GM23338 (cell line): ENCODE results near the gene TECR. TPM values are rescaled to one million over a fixed set of nuclear protein-coding genes. Genes with fewer than 3 reads are reported as not detected.

ENCODE experiments used
- ATAC-seq: fragments of 200-7000 bp; cut with Tn5 transposase; 3 replicates; pipeline ENCODE4 v1.9.1; 2020
- DNase-seq: peaks from one replicate; pipeline ENCODE4 v3.0.0-alpha.2; 2015; ENCODE audit warnings: low spot score
- H2AFZ ChIP-seq: fragments of 200-600 bp; sonication (generic); 2 replicates; pipeline ENCODE4 v1.8.0; 2016; ENCODE audit warnings: antibody characterized with exemption, mild to moderate bottlenecking, moderate library complexity
- H3F3A ChIP-seq: fragments of 200-600 bp; sonication (generic); replicated peaks from 2 replicates; pipeline ENCODE4 v1.8.0; 2017; ENCODE audit warnings: antibody characterized with exemption, mixed run types, low read depth
- H3K27ac ChIP-seq: fragments of 200-600 bp; sonication (generic); 2 replicates; pipeline ENCODE4 v1.6.1; 2016; ENCODE audit warnings: low read depth
- H3K27me3 ChIP-seq: fragments of 200-600 bp; sonication (generic); 2 replicates; pipeline ENCODE4 v1.8.0; 2016; ENCODE audit warnings: mild to moderate bottlenecking, mixed run types, moderate library complexity; ENCODE audit not compliant: insufficient read depth
- H3K36me3 ChIP-seq: fragments of 200-600 bp; sonication (generic); 2 replicates; pipeline ENCODE4 v1.8.0; 2016; ENCODE audit warnings: mild to moderate bottlenecking; ENCODE audit not compliant: insufficient read depth
- H3K4me1 ChIP-seq: fragments of 200-600 bp; sonication (generic); 2 replicates; pipeline ENCODE4 v1.8.0; 2016; ENCODE audit warnings: mild to moderate bottlenecking, moderate library complexity; ENCODE audit not compliant: insufficient read depth
- H3K4me2 ChIP-seq: fragments of 200-600 bp; sonication (generic); 2 replicates; pipeline ENCODE4 v1.7.1; 2017; ENCODE audit warnings: mixed run types
- H3K4me3 ChIP-seq: fragments of 200-600 bp; sonication (generic); 2 replicates; pipeline ENCODE4 v1.6.1; 2016; ENCODE audit warnings: mixed run types
- H3K79me2 ChIP-seq: fragments of 200-600 bp; sonication (generic); replicated peaks from 2 replicates; pipeline ENCODE4 v1.8.0; 2017; ENCODE audit warnings: mild to moderate bottlenecking; ENCODE audit not compliant: insufficient read depth
- H3K9me2 ChIP-seq: fragments of 200-600 bp; sonication (generic); 2 replicates; pipeline ENCODE4 v1.8.0; 2017; ENCODE audit not compliant: insufficient read depth
- H4K20me1 ChIP-seq: fragments of 200-600 bp; sonication (generic); replicated peaks from 2 replicates; pipeline ENCODE4 v1.8.0; 2017; ENCODE audit warnings: mild to moderate bottlenecking; ENCODE audit not compliant: insufficient read depth
- H3K27ac Mint-ChIP-seq: 2 replicates; pipeline ENCODE4 v1.8.0; 2020; ENCODE audit warnings: inconsistent platforms, mild to moderate bottlenecking, moderate library complexity, mixed read lengths
- H3K27me3 Mint-ChIP-seq: 3 replicates; pipeline ENCODE4 v1.8.0; 2022; ENCODE audit warnings: low read depth, mild to moderate bottlenecking, moderate library complexity, mixed read lengths, inconsistent platforms; ENCODE audit not compliant: insufficient read depth, poor library complexity
- H3K36me3 Mint-ChIP-seq: 3 replicates; pipeline ENCODE4 v1.8.0; 2021; ENCODE audit warnings: low read depth, mild to moderate bottlenecking, inconsistent platforms, moderate library complexity, mixed read lengths
- H3K4me1 Mint-ChIP-seq: 3 replicates; pipeline ENCODE4 v1.8.0; 2020; ENCODE audit warnings: mild to moderate bottlenecking, inconsistent platforms, mixed read lengths
- H3K4me3 Mint-ChIP-seq: 3 replicates; pipeline ENCODE4 v1.8.0; 2021; ENCODE audit warnings: moderate library complexity, mild to moderate bottlenecking, inconsistent platforms, mixed read lengths
- H3K9me3 Mint-ChIP-seq: 3 replicates; pipeline ENCODE4 v1.8.0; 2020; ENCODE audit warnings: moderate library complexity, mild to moderate bottlenecking, inconsistent platforms, mixed read lengths
- CREB1 ChIP-seq: fragments of 250-450 bp; sonication (Bioruptor Pico); IDR thresholded peaks from 2 replicates; pipeline ENCODE4 v1.5.0; 2020; ENCODE audit warnings: low read depth, mild to moderate bottlenecking, moderate library complexity
- CTCF ChIP-seq, 2 experiments: fragments of 200-600 bp in 1 of 2; sonication (generic) in 1 of 2; conservative IDR thresholded peaks; 2 replicates each; pipeline versions ENCODE4 v1.5.1 to v1.6.1; 2016 to 2017; ENCODE audit warnings: antibody characterized with exemption in 2 of 2, low read depth in 2 of 2, mild to moderate bottlenecking in 2 of 2, moderate library complexity in 1 of 2
- EZH2 ChIP-seq: fragments of 200-600 bp; sonication (generic); IDR thresholded peaks from one replicate; pipeline ENCODE4 v1.8.0; 2017; ENCODE audit warnings: antibody characterized with exemption, mild to moderate bottlenecking, low read depth; ENCODE audit not compliant: unreplicated experiment
- EZH2phosphoT487 ChIP-seq: fragments of 200-600 bp; sonication (generic); IDR thresholded peaks from one replicate; pipeline ENCODE4 v1.8.1; 2018; ENCODE audit warnings: antibody characterized with exemption; ENCODE audit not compliant: unreplicated experiment
- JUNB ChIP-seq: IDR thresholded peaks from one replicate; pipeline ENCODE4 v1.6.1; 2016; ENCODE audit warnings: antibody characterized with exemption; ENCODE audit not compliant: unreplicated experiment
- NANOG ChIP-seq: IDR thresholded peaks from 2 replicates; pipeline ENCODE4 v1.6.1; 2016; ENCODE audit warnings: antibody characterized with exemption, borderline replicate concordance
- POLR2AphosphoS5 ChIP-seq: IDR thresholded peaks from 2 replicates; pipeline ENCODE4 v1.6.1; 2016; ENCODE audit warnings: antibody characterized with exemption, low read depth
- REST ChIP-seq: IDR thresholded peaks from one replicate; pipeline ENCODE4 v1.6.1; 2018; ENCODE audit warnings: antibody characterized with exemption; ENCODE audit not compliant: unreplicated experiment
- STAT1 ChIP-seq: IDR thresholded peaks from one replicate; pipeline ENCODE4 v1.6.1; 2016; ENCODE audit warnings: antibody characterized with exemption; ENCODE audit not compliant: unreplicated experiment
- ZNF114 ChIP-seq: fragments of 250-450 bp; sonication (Bioruptor Pico); IDR thresholded peaks from 2 replicates; pipeline ENCODE4 v1.5.0; 2020; ENCODE audit warnings: mild to moderate bottlenecking, moderate library complexity
- ZNF331 ChIP-seq: fragments of 250-450 bp; sonication (Bioruptor Pico); IDR thresholded peaks from 2 replicates; pipeline ENCODE4 v1.5.0; 2020; ENCODE audit warnings: low read depth, mild to moderate bottlenecking, moderate library complexity
- polyA plus RNA-seq: library from polyadenylated mRNA; unstranded; fragments of >200 nt; fragmentation: Nextera tagmentation; extraction: Ambion mirVana; gene quantifications from 2 replicates; pipeline ENCODE4 v1.2.1, GENCODE V29; 2016
- total RNA-seq: library from RNA; depleted of rRNA; stranded (reverse); fragments of >200 nt; shearing (Covaris generic); gene quantifications from 2 replicates; pipeline ENCODE4 v1.2.3, GENCODE V29; 2014
- TF ChIP-seq, protein P1 (sequence below): fragments of 250-450 bp; sonication (Bioruptor Pico); IDR thresholded peaks from 2 replicates; pipeline ENCODE4 v1.5.0; 2020; ENCODE audit warnings: mild to moderate bottlenecking, moderate library complexity
- TF ChIP-seq, protein P2 (sequence below): IDR thresholded peaks from 2 replicates; pipeline ENCODE4 v1.6.1; 2016; ENCODE audit warnings: antibody characterized with exemption

Gene TECR
- total and polyA plus RNA-seq, 2 experiments from 2014 or later = 107 to 268 TPM

DNA sequence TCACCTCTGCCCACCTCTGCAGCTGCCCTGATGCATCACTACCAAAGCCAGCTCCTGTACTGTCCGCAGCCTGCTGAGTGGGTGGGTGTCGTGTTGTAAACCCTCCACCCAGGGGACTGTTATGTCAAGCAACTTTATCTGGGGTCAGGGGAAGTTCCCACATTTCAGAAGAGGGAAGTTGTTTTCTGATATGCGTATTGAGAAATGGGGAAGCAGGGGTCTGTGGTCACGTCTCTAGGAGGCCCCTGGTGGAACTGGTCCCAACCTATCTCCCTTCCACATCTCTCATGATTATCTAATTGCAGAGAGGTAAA lies 84.7 kb downstream of the TECR start:
- H3K9me3 Mint-ChIP-seq = peaks cover 97% of the 10 kb centered on the region
- H3K4me1 ChIP-seq = no peaks in the 10 kb centered on the region
- no peak overlapping the region for H3K27ac Mint-ChIP-seq
- H3F3A ChIP-seq = no peaks in the 10 kb centered on the region
- DNase-seq (no peak), ATAC-seq (no peak)
- no peak overlapping the region for H2AFZ ChIP-seq
- H3K27me3 Mint-ChIP-seq = peaks cover 6% of the 10 kb centered on the region
- no peak overlapping the region for H3K4me3 Mint-ChIP-seq
- H3K9me2 ChIP-seq = peaks cover 4% of the 10 kb centered on the region; the same call in 1 of the 2 replicates
- TF ChIP-seq NANOG = no peak
- TF ChIP-seq STAT1 = no peak
- TF ChIP-seq REST = no peak
- TF ChIP-seq, protein P1, sequence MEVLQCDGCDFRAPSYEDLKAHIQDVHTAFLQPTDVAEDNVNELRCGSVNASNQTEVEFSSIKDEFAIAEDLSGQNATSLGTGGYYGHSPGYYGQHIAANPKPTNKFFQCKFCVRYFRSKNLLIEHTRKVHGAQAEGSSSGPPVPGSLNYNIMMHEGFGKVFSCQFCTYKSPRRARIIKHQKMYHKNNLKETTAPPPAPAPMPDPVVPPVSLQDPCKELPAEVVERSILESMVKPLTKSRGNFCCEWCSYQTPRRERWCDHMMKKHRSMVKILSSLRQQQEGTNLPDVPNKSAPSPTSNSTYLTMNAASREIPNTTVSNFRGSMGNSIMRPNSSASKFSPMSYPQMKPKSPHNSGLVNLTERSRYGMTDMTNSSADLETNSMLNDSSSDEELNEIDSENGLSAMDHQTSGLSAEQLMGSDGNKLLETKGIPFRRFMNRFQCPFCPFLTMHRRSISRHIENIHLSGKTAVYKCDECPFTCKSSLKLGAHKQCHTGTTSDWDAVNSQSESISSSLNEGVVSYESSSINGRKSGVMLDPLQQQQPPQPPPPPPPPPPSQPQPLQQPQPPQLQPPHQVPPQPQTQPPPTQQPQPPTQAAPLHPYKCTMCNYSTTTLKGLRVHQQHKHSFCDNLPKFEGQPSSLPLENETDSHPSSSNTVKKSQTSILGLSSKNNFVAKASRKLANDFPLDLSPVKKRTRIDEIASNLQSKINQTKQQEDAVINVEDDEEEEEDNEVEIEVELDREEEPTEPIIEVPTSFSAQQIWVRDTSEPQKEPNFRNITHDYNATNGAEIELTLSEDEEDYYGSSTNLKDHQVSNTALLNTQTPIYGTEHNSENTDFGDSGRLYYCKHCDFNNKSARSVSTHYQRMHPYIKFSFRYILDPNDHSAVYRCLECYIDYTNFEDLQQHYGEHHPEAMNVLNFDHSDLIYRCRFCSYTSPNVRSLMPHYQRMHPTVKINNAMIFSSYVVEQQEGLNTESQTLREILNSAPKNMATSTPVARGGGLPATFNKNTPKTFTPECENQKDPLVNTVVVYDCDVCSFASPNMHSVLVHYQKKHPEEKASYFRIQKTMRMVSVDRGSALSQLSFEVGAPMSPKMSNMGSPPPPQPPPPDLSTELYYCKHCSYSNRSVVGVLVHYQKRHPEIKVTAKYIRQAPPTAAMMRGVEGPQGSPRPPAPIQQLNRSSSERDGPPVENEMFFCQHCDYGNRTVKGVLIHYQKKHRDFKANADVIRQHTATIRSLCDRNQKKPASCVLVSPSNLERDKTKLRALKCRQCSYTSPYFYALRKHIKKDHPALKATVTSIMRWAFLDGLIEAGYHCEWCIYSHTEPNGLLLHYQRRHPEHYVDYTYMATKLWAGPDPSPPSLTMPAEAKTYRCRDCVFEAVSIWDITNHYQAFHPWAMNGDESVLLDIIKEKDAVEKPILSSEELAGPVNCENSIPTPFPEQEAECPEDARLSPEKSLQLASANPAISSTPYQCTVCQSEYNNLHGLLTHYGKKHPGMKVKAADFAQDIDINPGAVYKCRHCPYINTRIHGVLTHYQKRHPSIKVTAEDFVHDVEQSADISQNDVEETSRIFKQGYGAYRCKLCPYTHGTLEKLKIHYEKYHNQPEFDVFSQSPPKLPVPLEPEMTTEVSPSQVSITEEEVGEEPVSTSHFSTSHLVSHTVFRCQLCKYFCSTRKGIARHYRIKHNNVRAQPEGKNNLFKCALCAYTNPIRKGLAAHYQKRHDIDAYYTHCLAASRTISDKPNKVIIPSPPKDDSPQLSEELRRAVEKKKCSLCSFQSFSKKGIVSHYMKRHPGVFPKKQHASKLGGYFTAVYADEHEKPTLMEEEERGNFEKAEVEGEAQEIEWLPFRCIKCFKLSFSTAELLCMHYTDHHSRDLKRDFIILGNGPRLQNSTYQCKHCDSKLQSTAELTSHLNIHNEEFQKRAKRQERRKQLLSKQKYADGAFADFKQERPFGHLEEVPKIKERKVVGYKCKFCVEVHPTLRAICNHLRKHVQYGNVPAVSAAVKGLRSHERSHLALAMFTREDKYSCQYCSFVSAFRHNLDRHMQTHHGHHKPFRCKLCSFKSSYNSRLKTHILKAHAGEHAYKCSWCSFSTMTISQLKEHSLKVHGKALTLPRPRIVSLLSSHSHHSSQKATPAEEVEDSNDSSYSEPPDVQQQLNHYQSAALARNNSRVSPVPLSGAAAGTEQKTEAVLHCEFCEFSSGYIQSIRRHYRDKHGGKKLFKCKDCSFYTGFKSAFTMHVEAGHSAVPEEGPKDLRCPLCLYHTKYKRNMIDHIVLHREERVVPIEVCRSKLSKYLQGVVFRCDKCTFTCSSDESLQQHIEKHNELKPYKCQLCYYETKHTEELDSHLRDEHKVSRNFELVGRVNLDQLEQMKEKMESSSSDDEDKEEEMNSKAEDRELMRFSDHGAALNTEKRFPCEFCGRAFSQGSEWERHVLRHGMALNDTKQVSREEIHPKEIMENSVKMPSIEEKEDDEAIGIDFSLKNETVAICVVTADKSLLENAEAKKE (CRISPR knock-in tag) = no peak
- no peak for TF ChIP-seq EZH2
- TF ChIP-seq ZNF114 = no peak
- TF ChIP-seq POLR2AphosphoS5 = no peak
- TF ChIP-seq CTCF (conservative IDR thresholded peaks at IDR 0.05; ENCODE audit: low read depth in 2 of 2) = no peak
- no peak for TF ChIP-seq EZH2phosphoT487
- TF ChIP-seq, protein P2, sequence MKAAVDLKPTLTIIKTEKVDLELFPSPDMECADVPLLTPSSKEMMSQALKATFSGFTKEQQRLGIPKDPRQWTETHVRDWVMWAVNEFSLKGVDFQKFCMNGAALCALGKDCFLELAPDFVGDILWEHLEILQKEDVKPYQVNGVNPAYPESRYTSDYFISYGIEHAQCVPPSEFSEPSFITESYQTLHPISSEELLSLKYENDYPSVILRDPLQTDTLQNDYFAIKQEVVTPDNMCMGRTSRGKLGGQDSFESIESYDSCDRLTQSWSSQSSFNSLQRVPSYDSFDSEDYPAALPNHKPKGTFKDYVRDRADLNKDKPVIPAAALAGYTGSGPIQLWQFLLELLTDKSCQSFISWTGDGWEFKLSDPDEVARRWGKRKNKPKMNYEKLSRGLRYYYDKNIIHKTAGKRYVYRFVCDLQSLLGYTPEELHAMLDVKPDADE = no peak
- no peak for TF ChIP-seq JUNB
- no peak for TF ChIP-seq CREB1 (CRISPR knock-in tag)
- TF ChIP-seq ZNF331 (CRISPR knock-in tag) = no peak
- no peak overlapping the region for H3K4me2 ChIP-seq
- no peak overlapping the region for H3K4me3 ChIP-seq
- no peaks in the 10 kb centered on the region for H4K20me1 ChIP-seq
- no peaks in the 10 kb centered on the region for H3K36me3 ChIP-seq
- no peak overlapping the region for H3K27ac ChIP-seq
- no peaks in the 10 kb centered on the region for H3K4me1 Mint-ChIP-seq
- H3K36me3 Mint-ChIP-seq = peaks cover 28% of the 10 kb centered on the region
- no peaks in the 10 kb centered on the region for H3K27me3 ChIP-seq
- H3K79me2 ChIP-seq = no peaks in the 10 kb centered on the region
